Brain microvascular endothelial cell (primary cell): Measurements from ENCODE around the gene FXYD2.

Experiments
- DNase-seq: peaks from one replicate; pipeline ENCODE4 v3.0.0-alpha.2; 2020
- H3K27ac ChIP-seq: fragments of 250-450 bp; sonication (Bioruptor Pico); 2 replicates; pipeline ENCODE4 v1.5.1; 2020; ENCODE audit warnings: mild to moderate bottlenecking, moderate library complexity
- H3K27me3 ChIP-seq: fragments of 250-450 bp; sonication (Bioruptor Pico); replicated peaks from 2 replicates; pipeline ENCODE4 v1.5.1; 2020; ENCODE audit warnings: mild to moderate bottlenecking
- H3K36me3 ChIP-seq: fragments of 250-450 bp; sonication (Bioruptor Pico); replicated peaks from 2 replicates; pipeline ENCODE4 v1.5.1; 2020; ENCODE audit warnings: mild to moderate bottlenecking
- H3K4me3 ChIP-seq: 2 replicates; pipeline ENCODE4 v1.5.1; 2011; ENCODE audit warnings: low read depth, mild to moderate bottlenecking, control low read depth, low read length, moderate library complexity
- in situ Hi-C: cut with HindIII; loops from 2 replicates; pipeline ENCODE4 v1.10.0; 2017; ENCODE audit warnings: low sequenced_read_pairs, low pct_ligation_motif_present
- TF ChIP-seq, protein P1 (sequence below): IDR thresholded peaks from 2 replicates; pipeline ENCODE4 v1.5.1; 2011; ENCODE audit warnings: low read depth, mild to moderate bottlenecking, moderate library complexity, low read length, control low read depth, inconsistent platforms; ENCODE audit errors: missing control alignments

The FXYD2 gene

GRCh38 chr11:117835576-117835975 lies 11.0 kb upstream of the FXYD2 start:
- Histone ChIP-seq H3K36me3 (no peaks in the 10 kb centered on the region), H3K4me3 (no peak overlapping the region), H3K27me3 (peaks cover 2% of the 10 kb centered on the region), H3K27ac (no peak overlapping the region)
- DNase-seq = no peak
- in situ Hi-C loops = loop anchor here (25.0 kb wide), 1 partner anchor 102 kb away; the partner anchor contains the start of gene TMPRSS13
- TF ChIP-seq, protein P1, sequence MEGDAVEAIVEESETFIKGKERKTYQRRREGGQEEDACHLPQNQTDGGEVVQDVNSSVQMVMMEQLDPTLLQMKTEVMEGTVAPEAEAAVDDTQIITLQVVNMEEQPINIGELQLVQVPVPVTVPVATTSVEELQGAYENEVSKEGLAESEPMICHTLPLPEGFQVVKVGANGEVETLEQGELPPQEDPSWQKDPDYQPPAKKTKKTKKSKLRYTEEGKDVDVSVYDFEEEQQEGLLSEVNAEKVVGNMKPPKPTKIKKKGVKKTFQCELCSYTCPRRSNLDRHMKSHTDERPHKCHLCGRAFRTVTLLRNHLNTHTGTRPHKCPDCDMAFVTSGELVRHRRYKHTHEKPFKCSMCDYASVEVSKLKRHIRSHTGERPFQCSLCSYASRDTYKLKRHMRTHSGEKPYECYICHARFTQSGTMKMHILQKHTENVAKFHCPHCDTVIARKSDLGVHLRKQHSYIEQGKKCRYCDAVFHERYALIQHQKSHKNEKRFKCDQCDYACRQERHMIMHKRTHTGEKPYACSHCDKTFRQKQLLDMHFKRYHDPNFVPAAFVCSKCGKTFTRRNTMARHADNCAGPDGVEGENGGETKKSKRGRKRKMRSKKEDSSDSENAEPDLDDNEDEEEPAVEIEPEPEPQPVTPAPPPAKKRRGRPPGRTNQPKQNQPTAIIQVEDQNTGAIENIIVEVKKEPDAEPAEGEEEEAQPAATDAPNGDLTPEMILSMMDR = no peak

DNA sequence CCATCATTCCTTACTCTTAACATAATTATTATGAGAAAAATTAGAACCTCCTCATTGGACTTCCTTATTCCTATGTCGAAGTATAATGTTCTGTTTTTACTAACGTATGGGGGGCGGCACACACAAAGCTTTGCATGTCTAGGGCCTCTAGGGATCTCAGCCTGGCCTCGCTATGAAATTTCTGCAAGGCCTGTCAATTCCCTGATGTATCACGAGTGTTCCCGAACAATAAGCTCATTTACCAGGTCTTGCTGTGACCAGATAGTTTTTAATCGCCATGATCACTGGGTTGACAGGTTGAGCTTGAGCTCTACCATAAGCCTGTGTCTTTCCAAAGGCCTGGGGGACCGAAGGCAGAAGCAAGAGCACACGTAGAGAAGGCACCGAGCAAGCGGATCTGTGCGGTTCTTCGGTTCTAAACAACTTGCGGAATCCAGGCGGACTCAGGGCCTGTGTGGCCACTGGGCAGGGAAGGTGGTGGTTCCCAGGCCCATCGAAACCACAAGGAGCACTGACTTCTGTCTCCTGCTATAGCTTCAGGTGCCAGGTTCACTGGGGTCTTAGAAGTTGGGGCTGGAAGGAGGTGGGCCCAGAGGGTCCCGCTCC lies 10.4 kb upstream of the FXYD2 start:
- in situ Hi-C loops = loop anchor here (25.0 kb wide), 1 partner anchor 102 kb away; the partner anchor contains the start of gene TMPRSS13
- no peak for DNase-seq
- peaks cover 2% of the 10 kb centered on the region for H3K27me3 ChIP-seq
- TF ChIP-seq, protein P1 = no peak
- no peak overlapping the region for H3K4me3 ChIP-seq
- H3K27ac ChIP-seq = no peak overlapping the region
- no peaks in the 10 kb centered on the region for H3K36me3 ChIP-seq

GRCh38 chr11:117834068-117834810 lies 9.7 kb upstream of the FXYD2 start:
- H3K36me3 ChIP-seq = no peaks in the 10 kb centered on the region
- in situ Hi-C loops = loop anchor here (25.0 kb wide), 1 partner anchor 103 kb away; the partner anchor contains the start of gene TMPRSS13

DNA sequence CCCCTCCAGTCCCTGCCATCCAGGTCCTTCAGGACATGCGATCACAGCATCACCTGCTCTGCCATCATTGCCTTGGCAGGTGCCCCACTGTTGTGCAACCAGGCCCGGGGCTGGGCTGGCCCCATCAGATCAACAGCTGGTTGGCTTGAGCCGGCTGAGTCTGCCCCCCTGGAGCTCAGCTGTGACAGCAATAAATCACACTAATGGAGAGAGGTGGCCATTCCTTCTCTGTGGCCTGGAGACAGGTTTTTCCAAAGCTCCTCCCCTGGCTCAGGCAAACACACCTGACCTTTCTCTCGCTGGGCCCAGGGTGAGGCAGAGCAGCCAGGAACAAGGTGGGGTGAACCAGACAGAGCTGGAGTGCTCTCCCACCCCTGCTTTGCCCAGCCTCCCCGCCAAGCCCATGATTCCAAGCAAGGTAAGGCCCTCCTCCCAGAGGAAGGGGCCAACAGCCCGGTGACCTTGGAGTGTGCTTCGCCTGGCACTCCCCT lies 8.9 kb upstream of the FXYD2 start:
- Histone ChIP-seq H3K4me3 (no peak overlapping the region), H3K27ac (no peak overlapping the region), H3K27me3 (peaks cover 2% of the 10 kb centered on the region), H3K36me3 (no peaks in the 10 kb centered on the region)
- no peak for DNase-seq
- in situ Hi-C loops = loop anchor here (25.0 kb wide), 1 partner anchor 104 kb away; the partner anchor contains the start of gene TMPRSS13
- TF ChIP-seq, protein P1 = no peak

More at GRCh38 chr11:117834068-117834810, 9.7 kb upstream of the FXYD2 start:
- Histone ChIP-seq H3K27me3 (peaks cover 2% of the 10 kb centered on the region), H3K27ac (no peak overlapping the region), H3K4me3 (no peak overlapping the region)
- TF ChIP-seq, protein P1 = no peak
- no peak for DNase-seq

GRCh38 chr11:117832511-117832910 lies 8.0 kb upstream of the FXYD2 start:
- no peak for DNase-seq
- H3K27me3 ChIP-seq = no peaks in the 10 kb centered on the region
- no peaks in the 10 kb centered on the region for H3K36me3 ChIP-seq
- in situ Hi-C loops = loop anchor here (25.0 kb wide), 1 partner anchor 105 kb away; the partner anchor contains the start of gene TMPRSS13
- H3K27ac ChIP-seq = no peak overlapping the region
- TF ChIP-seq, protein P1 = no peak
- no peak overlapping the region for H3K4me3 ChIP-seq
